ENCODE data around the gene SLC30A3.

The SLC30A3 gene, protein sequence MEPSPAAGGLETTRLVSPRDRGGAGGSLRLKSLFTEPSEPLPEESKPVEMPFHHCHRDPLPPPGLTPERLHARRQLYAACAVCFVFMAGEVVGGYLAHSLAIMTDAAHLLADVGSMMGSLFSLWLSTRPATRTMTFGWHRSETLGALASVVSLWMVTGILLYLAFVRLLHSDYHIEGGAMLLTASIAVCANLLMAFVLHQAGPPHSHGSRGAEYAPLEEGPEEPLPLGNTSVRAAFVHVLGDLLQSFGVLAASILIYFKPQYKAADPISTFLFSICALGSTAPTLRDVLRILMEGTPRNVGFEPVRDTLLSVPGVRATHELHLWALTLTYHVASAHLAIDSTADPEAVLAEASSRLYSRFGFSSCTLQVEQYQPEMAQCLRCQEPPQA

DNA sequence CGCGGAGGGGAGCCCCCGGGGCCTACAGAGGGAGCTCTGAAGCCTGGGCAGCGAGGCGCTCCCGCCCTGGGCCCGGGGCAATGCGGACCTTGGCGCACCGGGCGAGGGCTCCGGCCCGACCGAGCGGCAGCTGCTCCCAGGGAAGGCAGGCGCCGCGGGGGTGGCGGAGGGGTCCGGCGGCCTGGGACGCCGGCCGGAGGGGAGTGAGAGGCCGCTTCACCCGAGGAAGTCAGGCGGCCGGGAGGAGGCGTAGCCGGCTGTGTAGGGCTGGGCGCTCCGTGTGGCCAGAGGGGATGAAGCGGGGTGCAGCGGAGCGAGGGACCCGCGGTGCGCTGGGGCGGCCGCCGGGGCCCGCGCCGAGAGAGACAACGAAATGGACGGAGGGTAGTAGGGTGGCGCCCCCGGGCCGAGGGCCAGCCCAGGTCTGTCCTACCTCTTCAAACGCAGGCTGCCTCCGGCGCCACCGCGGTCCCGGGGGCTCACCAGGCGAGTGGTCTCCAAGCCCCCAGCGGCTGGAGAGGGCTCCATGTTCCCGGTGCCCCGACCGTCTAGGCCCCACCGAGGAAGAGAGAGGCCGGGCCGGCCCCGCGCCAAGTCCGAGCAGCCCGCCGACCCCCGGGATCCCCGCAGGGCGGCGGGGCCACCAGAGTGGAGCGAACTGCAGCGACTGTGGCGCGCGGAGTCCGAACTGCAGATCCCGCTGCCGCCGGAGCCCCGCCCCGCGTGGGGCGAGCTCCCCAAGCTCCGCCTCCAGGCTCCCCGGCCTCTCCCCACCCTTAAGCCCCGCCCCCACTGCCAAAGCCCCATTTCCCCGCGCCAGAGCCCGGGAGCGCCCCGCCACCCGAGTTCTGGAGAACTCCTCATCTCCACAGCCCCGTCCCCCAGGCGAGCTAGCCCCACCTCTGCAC is at the start of gene SLC30A3:
Gene SLC30A3, minus strand, starts transcription at position 669 of the 908 bp plus-strand sequence. Its CDS starts 141 bp downstream, at position 528.
- Histone ChIP-seq H3K27me3 (peaks cover 88 to 100% (median 97%) of the 10 kb centered on the region in 11 experiments), H3K27ac (no peak within 1 kb of the TSS), H3K4me1 (peaks cover 23 to 37% (median 36%) of the 10 kb centered on the region in 10 experiments), H3K9me3 (replicated peaks in 1 of 11) (no peaks in the 10 kb centered on the region), H3K4me3 (peak within 1 kb of the TSS; percentile 53 to 74 (median 62)), H3K4me2 (peak within 1 kb of the TSS; percentile 97 to 99 (median 98)), H4K20me1 (peaks cover 0 to 57% (median 34%) of the 10 kb centered on the region in 11 experiments; a peak in 19 of 22 replicates), H3K9ac (peak within 1 kb of the TSS in 10 of 11 experiments; percentile 31 to 66 (median 60); a peak in 18 of 22 replicates), H3K36me3 (no peaks in the 10 kb centered on the region)
- no peak for TF ChIP-seq Cebpa-rat (IDR thresholded peaks at IDR 0.05)

DNA sequence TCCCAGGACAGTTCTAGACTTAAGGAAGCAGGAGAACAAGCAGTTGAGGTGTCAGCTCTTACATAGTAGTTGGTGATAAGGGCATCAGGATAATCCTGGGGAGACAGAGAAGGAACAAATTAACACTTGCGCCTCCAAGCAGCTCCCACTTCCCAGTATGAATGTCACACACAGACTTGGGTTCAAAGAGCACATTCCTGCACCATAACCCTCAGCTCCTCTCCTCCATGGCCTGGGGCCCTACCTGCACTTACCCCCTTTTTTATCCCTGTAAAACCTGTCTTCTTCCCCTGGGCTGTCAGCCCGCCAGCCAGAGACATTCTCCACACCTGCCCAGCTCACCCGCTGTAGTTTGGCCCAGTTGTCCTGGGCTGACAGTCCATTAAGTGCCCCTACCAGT is 49.3 kb upstream of the SLC30A3 start:
- Histone ChIP-seq H3K36me3 (peaks cover 46 to 90% (median 65%) of the 10 kb centered on the region in 11 experiments), H3K4me2 (no peak overlapping the region), H3K27me3 (peaks cover 4 to 13% (median 10%) of the 10 kb centered on the region in 11 experiments; a peak in 16 of 22 replicates), H3K27ac (no peak overlapping the region), H3K9ac (no peak overlapping the region), H3K4me1 (peaks cover 0 to 9% (median 0%) of the 10 kb centered on the region in 10 experiments; a peak in 7 of 20 replicates), H3K9me3 (replicated peaks in 1 of 11) (no peaks in the 10 kb centered on the region), H4K20me1 (peaks cover 0 to 83% (median 25%) of the 10 kb centered on the region in 11 experiments; a peak in 16 of 22 replicates), H3K4me3 (no peak overlapping the region)
- TF ChIP-seq Cebpa-rat (IDR thresholded peaks at IDR 0.05): no peak

DNA sequence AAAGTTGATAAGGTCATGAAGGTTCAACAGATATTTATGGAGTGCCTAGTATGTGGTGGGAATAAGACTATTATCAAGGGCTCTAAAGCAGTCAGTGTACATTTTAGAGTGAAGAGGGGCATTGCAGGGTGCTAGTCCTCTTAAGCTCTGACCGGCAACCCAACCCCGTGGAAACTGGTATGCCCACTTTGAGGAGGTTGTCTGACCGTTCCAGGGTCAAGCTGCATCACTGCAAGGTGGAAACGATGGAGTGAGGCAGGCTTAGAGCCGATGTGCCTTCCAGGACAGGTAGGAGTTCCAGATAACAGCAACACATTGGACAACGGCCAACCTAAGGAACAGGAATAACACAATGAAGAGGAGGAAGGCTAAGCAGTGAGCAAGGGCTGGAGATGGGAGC is 46.8 kb upstream of the SLC30A3 start:
- no peak overlapping the region for H3K4me3 ChIP-seq
- peaks cover 0 to 80% (median 16%) of the 10 kb centered on the region in 11 experiments; a peak in 16 of 22 replicates for H4K20me1 ChIP-seq
- H3K27ac ChIP-seq: no peak overlapping the region
- no peaks in the 10 kb centered on the region for H3K4me1 ChIP-seq
- H3K27me3 ChIP-seq: peaks cover 8 to 26% (median 20%) of the 10 kb centered on the region in 11 experiments; a peak in 17 of 22 replicates
- H3K9me3 ChIP-seq (replicated peaks in 1 of 11): no peaks in the 10 kb centered on the region
- no peak overlapping the region for H3K9ac ChIP-seq
- TF ChIP-seq Cebpa-rat (IDR thresholded peaks at IDR 0.05): no peak
- no peak overlapping the region for H3K4me2 ChIP-seq
- H3K36me3 ChIP-seq: peaks cover 34 to 67% (median 52%) of the 10 kb centered on the region in 11 experiments

DNA sequence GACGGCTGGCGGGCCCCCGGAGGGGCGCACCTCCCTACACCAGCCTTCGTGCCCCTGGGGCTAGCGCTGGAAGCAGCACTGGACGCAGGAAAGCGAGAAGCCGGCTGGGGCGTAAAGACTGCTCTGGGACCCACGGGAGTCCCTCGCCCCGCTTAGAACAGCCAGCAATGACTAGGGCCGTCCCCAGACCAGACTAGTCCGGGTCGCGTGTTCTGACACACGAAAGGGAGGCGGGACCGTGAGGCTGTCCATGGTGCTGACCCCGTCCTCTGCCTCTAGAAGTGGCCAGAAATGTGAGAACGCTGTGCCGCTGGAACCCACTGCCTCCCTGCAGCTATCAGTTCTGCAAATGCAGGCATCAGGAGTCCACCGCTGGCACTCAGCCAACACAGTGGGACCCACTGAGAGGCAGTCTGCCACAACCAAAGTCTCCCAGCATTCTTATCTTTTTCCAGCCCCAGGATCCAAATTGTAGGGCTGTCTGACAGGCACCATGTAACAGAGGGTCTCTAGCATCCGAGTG is 45.6 kb upstream of the SLC30A3 start, which contains the start of gene UCN:
Gene UCN, minus strand, starts transcription at position 87 of the 523 bp plus-strand sequence. CDS start 550 bp downstream, outside the sequence.
- Histone ChIP-seq H3K9me3 (replicated peaks in 1 of 11) (no peaks in the 10 kb centered on the region), H3K9ac (no peak within 1 kb of the TSS), H3K4me3 (no peak within 1 kb of the TSS), H3K4me2 (no peak within 1 kb of the TSS), H3K4me1 (peaks cover 0 to 4% (median 0%) of the 10 kb centered on the region in 10 experiments; a peak in 2 of 20 replicates), H4K20me1 (peaks cover 0 to 75% (median 12%) of the 10 kb centered on the region in 11 experiments; a peak in 14 of 22 replicates), H3K36me3 (peaks cover 34 to 61% (median 49%) of the 10 kb centered on the region in 11 experiments), H3K27me3 (peaks cover 8 to 26% (median 20%) of the 10 kb centered on the region in 11 experiments; a peak in 17 of 22 replicates), H3K27ac (no peak within 1 kb of the TSS)
- TF ChIP-seq Cebpa-rat (IDR thresholded peaks at IDR 0.05): no peak

DNA sequence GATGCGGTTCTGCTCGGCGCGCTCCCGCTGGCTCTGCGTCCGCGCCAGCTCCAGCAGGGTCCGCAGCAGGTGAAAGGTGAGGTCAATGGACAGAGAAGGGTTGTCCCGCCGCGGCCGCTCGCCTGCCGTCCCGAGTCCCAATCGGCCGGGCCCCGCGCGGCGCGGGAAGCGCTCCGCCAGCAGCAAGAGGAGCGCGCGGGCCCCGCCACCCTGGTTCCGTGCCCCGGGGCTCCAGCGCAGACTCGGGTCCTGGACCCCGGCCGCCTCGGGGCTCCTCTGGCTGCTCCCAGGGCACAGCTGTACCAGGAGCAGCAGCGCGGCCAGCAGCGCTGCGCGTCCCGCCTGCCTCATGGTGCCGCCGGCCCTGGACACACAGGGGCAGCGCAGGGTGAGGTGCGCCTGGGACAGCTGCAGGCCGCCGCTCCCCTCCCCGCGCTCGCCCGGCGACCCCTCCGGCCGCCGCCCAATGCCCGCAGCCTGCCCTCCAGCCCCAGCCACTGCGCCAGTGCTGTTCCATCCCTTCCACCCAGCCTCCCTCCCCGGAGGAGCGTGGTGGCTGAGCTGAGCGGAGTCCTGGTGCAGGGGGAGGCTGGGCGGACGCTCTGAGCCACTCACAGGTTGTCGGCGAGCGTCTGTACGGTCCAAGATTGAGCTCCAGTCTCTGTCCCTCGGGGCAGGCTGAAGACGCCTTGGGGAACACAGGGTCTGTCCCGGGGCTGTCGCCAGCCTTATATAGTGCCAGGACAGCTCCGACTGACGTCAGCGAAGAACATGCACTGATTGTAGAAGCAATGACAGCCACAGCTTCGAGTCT is 44.9 kb upstream of the SLC30A3 start:
- H3K27ac ChIP-seq: no peak overlapping the region
- no peaks in the 10 kb centered on the region for H3K9me3 ChIP-seq (replicated peaks in 1 of 11)
- H3K27me3 ChIP-seq: peaks cover 8 to 26% (median 20%) of the 10 kb centered on the region in 11 experiments; a peak in 17 of 22 replicates
- peaks cover 33 to 55% (median 46%) of the 10 kb centered on the region in 11 experiments for H3K36me3 ChIP-seq
- H4K20me1 ChIP-seq: peaks cover 0 to 68% (median 11%) of the 10 kb centered on the region in 11 experiments; a peak in 14 of 22 replicates
- TF ChIP-seq Cebpa-rat (IDR thresholded peaks at IDR 0.05): no peak
- H3K9ac ChIP-seq: no peak overlapping the region
- H3K4me3 ChIP-seq: no peak overlapping the region
- no peak overlapping the region for H3K4me2 ChIP-seq
- peaks cover 0 to 9% (median 5%) of the 10 kb centered on the region in 10 experiments; a peak in 7 of 20 replicates for H3K4me1 ChIP-seq

DNA sequence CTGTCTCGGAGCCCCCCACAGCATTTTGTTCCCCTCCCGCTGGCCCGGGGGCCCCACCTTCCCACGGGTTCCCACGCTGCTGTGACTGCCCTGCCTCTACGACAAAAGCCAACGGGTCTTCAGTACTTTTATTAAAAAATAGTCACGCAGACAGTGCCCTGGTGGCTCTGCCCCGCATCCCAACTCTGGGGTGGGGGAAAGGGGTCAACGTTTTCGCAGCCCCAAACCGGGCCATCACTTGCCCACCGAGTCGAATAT is 44.4 kb upstream of the SLC30A3 start:
- H3K4me1 ChIP-seq: peaks cover 0 to 9% (median 5%) of the 10 kb centered on the region in 10 experiments; a peak in 7 of 20 replicates
- no peaks in the 10 kb centered on the region for H3K9me3 ChIP-seq (replicated peaks in 1 of 11)
- H3K9ac ChIP-seq: no peak overlapping the region
- peaks cover 8 to 26% (median 20%) of the 10 kb centered on the region in 11 experiments; a peak in 17 of 22 replicates for H3K27me3 ChIP-seq
- H3K36me3 ChIP-seq: peaks cover 29 to 50% (median 40%) of the 10 kb centered on the region in 11 experiments
- H3K4me2 ChIP-seq: no peak overlapping the region
- TF ChIP-seq Cebpa-rat (IDR thresholded peaks at IDR 0.05): no peak
- no peak overlapping the region for H3K4me3 ChIP-seq
- peaks cover 0 to 63% (median 8%) of the 10 kb centered on the region in 11 experiments; a peak in 14 of 22 replicates for H4K20me1 ChIP-seq
- H3K27ac ChIP-seq: no peak overlapping the region

DNA sequence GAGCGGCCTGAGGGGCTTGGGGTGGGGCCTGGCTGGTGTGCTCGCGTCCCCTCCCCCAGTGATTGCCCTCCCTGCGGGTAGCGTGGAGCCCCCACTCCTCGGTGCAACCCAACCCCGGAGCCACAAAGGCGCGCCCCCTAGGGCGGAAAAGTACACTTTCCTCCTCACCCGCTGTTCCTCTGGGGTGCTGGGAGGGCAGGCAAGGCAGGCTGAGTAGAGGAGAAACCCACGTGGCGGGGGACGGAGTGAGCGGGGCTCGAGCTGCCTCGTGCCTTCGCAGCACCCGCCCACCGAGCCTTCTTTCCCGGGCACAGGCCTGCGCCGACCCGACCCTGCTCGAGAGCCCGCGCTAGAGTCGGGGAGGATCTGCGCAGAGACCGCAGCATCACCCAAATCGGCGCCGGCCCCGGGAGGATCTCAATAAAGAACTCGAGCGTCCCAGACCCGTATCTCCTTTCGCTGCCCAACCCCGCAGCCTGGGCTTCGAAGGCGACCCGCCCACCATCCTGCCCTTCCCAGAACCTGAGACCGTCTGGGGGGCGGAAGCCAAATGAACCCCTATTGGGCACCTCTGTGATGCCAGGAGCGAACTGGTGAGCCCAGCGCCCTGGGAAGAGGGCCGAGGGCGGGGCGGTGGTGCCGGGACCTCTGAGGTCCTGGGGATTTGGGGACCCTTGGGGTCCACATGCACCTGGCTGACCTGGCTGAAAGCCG is 43.9 kb upstream of the SLC30A3 start:
- Histone ChIP-seq H3K4me3 (no peak overlapping the region), H3K4me2 (no peak overlapping the region), H3K4me1 (peaks cover 0 to 9% (median 5%) of the 10 kb centered on the region in 10 experiments; a peak in 7 of 20 replicates), H3K9ac (no peak overlapping the region), H3K27me3 (peaks cover 8 to 26% (median 20%) of the 10 kb centered on the region in 11 experiments; a peak in 17 of 22 replicates), H3K27ac (no peak overlapping the region), H4K20me1 (peaks cover 0 to 60% (median 8%) of the 10 kb centered on the region in 11 experiments; a peak in 14 of 22 replicates), H3K36me3 (peaks cover 24 to 45% (median 36%) of the 10 kb centered on the region in 11 experiments), H3K9me3 (replicated peaks in 1 of 11) (no peaks in the 10 kb centered on the region)
- TF ChIP-seq Cebpa-rat (IDR thresholded peaks at IDR 0.05): no peak
